ENCODE results near the gene SLC23A2.

SLC23A2 gene

GRCh38 chr20:5001174-5002076, at the start of gene SLC23A2 (continued):
- peak; percentile 30; the same call in 1 of the 2 replicates for TF ChIP-seq ZBTB11 (tag by site-specific recombination; conservative IDR thresholded peaks at IDR 0.05; ENCODE audit: low read depth)
- no peak for TF ChIP-seq ZNF23 (tag by site-specific recombination; IDR thresholded peaks at IDR 0.05; ENCODE audit: borderline replicate concordance)
- TF ChIP-seq ZSCAN23 (tag by site-specific recombination; IDR thresholded peaks at IDR 0.05), result no peak
- TF ChIP-seq ATF2 (tag by site-specific recombination; IDR thresholded peaks at IDR 0.05; ENCODE audit: low read depth), result no peak
- TF ChIP-seq ZBTB6 (tag by site-specific recombination; IDR thresholded peaks at IDR 0.05), result no peak
- TF ChIP-seq ZNF449 (tag by site-specific recombination; IDR thresholded peaks at IDR 0.05), result no peak
- peak; percentile 64 for TF ChIP-seq PATZ1 (tag by site-specific recombination; IDR thresholded peaks at IDR 0.05)
- TF ChIP-seq ZNF138 (tag by site-specific recombination; IDR thresholded peaks at IDR 0.05; ENCODE audit: borderline replicate concordance), result no peak
- no peak for TF ChIP-seq PRDM2 (tag by site-specific recombination; IDR thresholded peaks at IDR 0.05; ENCODE audit: borderline replicate concordance)
- TF ChIP-seq ZBTB48 (tag by site-specific recombination; IDR thresholded peaks at IDR 0.05), result peak; percentile 76; the same call in 1 of the 2 replicates
- no peak for TF ChIP-seq ZNF266 (tag by site-specific recombination; IDR thresholded peaks at IDR 0.05; ENCODE audit: low read depth)
- peak; percentile 71 for TF ChIP-seq SP3 (tag by site-specific recombination; IDR thresholded peaks at IDR 0.05)
- TF ChIP-seq ZBTB20 (tag by site-specific recombination; IDR thresholded peaks at IDR 0.05), result peak; percentile 81
- TF ChIP-seq ZBTB10 (tag by site-specific recombination; IDR thresholded peaks at IDR 0.05), result peak; percentile 68; the same call in 1 of the 2 replicates
- no peak for TF ChIP-seq ZBTB21 (tag by site-specific recombination; IDR thresholded peaks at IDR 0.05)
- TF ChIP-seq ZEB2 (tag by site-specific recombination; IDR thresholded peaks at IDR 0.05), result peak; percentile 55; the same call in 1 of the 2 replicates
- no peak for TF ChIP-seq ZNF624 (tag by site-specific recombination; IDR thresholded peaks at IDR 0.05)
- no peak for TF ChIP-seq ZNF366 (tag by site-specific recombination; conservative IDR thresholded peaks at IDR 0.05)
- TF ChIP-seq ZNF626 (tag by site-specific recombination; IDR thresholded peaks at IDR 0.05), result no peak

All from HEK293 (cell line).